ENCODE data around the gene SNX6.
"Not testable (repeated sequence)": the region's sequence is repeated elsewhere in the genome, so short reads cannot be mapped to it uniquely, and the experiment has no call there.

The SNX6 gene

DNA sequence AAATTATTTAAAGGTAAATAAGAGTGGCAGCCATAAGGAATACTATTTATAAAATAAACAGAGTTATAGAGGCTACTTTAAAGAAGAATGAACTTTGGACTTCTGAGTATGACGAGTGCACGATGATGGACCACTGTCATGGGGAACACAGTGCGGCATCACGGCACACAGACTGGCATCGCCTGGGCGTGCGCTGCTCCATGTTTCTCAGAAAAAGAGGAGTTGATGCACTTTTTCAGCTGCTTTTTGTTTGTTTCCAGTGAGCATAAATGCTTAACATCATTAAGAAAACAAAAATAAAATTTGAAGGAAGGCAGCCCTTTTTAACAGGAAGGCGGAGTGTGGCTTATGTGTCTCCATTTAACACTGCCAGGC lies 67.2 kb downstream of the SNX6 start:
- Histone ChIP-seq H3K4me1 (ENCODE audit: insufficient read depth, low read length, severe bottlenecking) (no peaks in the 10 kb centered on the region), H3K4me3 (ENCODE audit: low read depth, low read length, poor library complexity, severe bottlenecking) (no peak overlapping the region), H3K9ac (ENCODE audit: low read length) (no peak overlapping the region), H3K27me3 (ENCODE audit: insufficient read depth, low read length) (no peaks in the 10 kb centered on the region), H3K4me2 (ENCODE audit: low read length) (no peak overlapping the region), H3K9me3 (ENCODE audit: low read length) (no peaks in the 10 kb centered on the region), H3F3A (ENCODE audit: insufficient read depth, low read length) (no peaks in the 10 kb centered on the region), H2AFZ (ENCODE audit: low read length) (no peak overlapping the region), H4K20me1 (ENCODE audit: insufficient read depth, low read length) (no peaks in the 10 kb centered on the region), H3K79me2 (ENCODE audit: insufficient read depth, low read length) (no peaks in the 10 kb centered on the region), H3K36me3 (ENCODE audit: insufficient read depth, low read length) (peaks cover 41% of the 10 kb centered on the region), H3K9me2 (ENCODE audit: low read depth, low read length) (no peaks in the 10 kb centered on the region), H3K27ac (ENCODE audit: low read depth, low read length, poor library complexity, severe bottlenecking) (no peak overlapping the region)
- TF ChIP-seq CTCF (IDR thresholded peaks at IDR 0.05; ENCODE audit: low read length) = no peak
- no peak for TF ChIP-seq EZH2 (IDR thresholded peaks at IDR 0.05; ENCODE audit: borderline replicate concordance, low read length)

DNA sequence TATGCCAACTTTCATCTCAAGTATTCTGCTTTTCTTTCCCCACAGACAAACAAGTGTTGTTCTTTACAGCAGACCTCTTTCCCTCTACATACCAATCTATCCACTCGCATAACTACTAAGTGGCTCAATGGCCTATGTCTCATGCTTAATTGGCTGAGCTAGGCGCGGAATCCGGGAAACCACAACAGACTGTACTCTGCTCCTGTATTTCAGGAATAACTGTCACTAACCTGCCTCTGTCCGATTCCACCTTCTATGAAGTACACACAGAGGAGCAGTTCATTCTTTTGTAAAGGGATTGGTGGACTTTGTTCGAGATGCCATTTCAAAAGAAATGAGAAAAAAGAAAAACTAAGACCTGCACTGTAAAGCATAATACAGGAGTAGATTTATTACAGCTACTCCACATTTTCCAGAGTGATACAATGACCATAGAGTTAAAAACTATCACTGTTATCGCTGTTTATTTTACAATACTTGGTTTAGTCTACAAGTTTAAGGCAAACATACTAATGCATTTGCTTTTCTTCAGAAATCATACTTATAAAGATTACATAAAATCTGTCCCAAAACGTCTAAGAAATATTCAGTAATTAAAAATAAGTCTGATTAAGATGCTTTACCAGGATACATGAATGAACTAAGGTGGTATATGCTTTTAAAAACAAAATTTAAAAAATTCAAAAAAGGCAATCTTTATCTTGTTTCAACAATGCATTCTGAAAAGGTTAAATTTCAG lies 67.7 kb downstream of the SNX6 start:
- not testable (repeated sequence) for H4K20me1 ChIP-seq (ENCODE audit: insufficient read depth, low read length); H3K27me3 ChIP-seq (ENCODE audit: insufficient read depth, low read length); H3K9ac ChIP-seq (ENCODE audit: low read length); H3K9me2 ChIP-seq (ENCODE audit: low read depth, low read length); H2AFZ ChIP-seq (ENCODE audit: low read length); H3K27ac ChIP-seq (ENCODE audit: low read depth, low read length, poor library complexity, severe bottlenecking); H3K4me1 ChIP-seq (ENCODE audit: insufficient read depth, low read length, severe bottlenecking); H3K79me2 ChIP-seq (ENCODE audit: insufficient read depth, low read length); H3K4me2 ChIP-seq (ENCODE audit: low read length); H3F3A ChIP-seq (ENCODE audit: insufficient read depth, low read length); H3K4me3 ChIP-seq (ENCODE audit: low read depth, low read length, poor library complexity, severe bottlenecking); H3K9me3 ChIP-seq (ENCODE audit: low read length)
- peaks cover 36% of the 10 kb centered on the region for H3K36me3 ChIP-seq (ENCODE audit: insufficient read depth, low read length)

GRCh38 chr14:34556498-34556829 lies 73.5 kb downstream of the SNX6 start:
- peaks cover 12% of the 10 kb centered on the region for H3F3A ChIP-seq (ENCODE audit: insufficient read depth, low read length)
- not testable (repeated sequence) for H3K27me3 ChIP-seq (ENCODE audit: insufficient read depth, low read length); H3K79me2 ChIP-seq (ENCODE audit: insufficient read depth, low read length); H3K9ac ChIP-seq (ENCODE audit: low read length); H2AFZ ChIP-seq (ENCODE audit: low read length); H3K9me3 ChIP-seq (ENCODE audit: low read length); H3K4me3 ChIP-seq (ENCODE audit: low read depth, low read length, poor library complexity, severe bottlenecking); H3K4me2 ChIP-seq (ENCODE audit: low read length); H4K20me1 ChIP-seq (ENCODE audit: insufficient read depth, low read length); H3K27ac ChIP-seq (ENCODE audit: low read depth, low read length, poor library complexity, severe bottlenecking); H3K36me3 ChIP-seq (ENCODE audit: insufficient read depth, low read length); H3K9me2 ChIP-seq (ENCODE audit: low read depth, low read length)
- H3K4me1 ChIP-seq (ENCODE audit: insufficient read depth, low read length, severe bottlenecking) = peaks cover 10% of the 10 kb centered on the region

DNA sequence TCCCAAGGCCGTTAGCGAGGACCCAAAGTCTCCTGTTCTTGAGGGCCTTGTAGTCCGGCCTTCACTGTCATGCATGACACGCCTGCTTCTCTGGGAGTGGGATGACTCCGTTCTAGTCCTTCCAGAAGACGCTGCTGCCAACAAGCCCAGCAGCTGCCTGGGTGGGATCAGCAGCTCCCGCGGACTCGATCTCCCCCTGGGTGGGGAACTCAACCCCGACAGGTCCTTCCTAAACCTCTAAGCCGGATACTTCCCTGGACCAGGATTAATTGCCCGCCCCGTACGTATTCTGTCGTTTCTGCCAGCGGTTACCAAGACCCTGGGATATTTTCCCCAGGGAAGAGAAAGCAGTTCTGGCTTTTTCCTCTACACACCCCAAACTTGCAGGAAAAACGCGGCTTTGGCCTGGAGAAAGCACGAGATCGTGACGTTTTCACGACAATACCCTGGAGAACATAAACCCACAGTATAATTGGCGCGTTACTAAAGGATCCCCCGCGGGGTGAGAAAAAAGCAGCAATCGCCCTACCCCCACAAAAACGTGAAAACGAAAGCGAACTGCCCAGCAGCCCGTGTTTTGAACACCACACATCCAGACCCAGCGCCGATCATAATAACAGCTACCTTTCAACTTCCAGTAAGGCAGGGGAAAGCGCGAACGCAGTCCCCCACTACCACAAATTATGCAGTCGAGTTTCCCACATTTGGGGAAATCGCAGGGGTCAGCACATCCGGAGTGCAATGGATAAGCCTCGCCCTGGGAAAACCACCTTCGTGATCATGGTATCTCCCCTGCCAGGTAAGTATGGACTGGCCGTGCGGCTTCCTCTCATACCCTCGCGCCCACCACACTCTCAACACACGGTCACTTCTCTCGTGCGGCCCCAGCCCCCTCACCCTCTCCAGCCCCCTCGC lies 74.1 kb downstream of the SNX6 start:
- H3K27ac ChIP-seq (ENCODE audit: low read depth, low read length, poor library complexity, severe bottlenecking); H3K9me2 ChIP-seq (ENCODE audit: low read depth, low read length); H3K36me3 ChIP-seq (ENCODE audit: insufficient read depth, low read length); H3K9ac ChIP-seq (ENCODE audit: low read length); H3K79me2 ChIP-seq (ENCODE audit: insufficient read depth, low read length); H3K4me2 ChIP-seq (ENCODE audit: low read length); H4K20me1 ChIP-seq (ENCODE audit: insufficient read depth, low read length); H3K27me3 ChIP-seq (ENCODE audit: insufficient read depth, low read length); H3K4me3 ChIP-seq (ENCODE audit: low read depth, low read length, poor library complexity, severe bottlenecking); H3K9me3 ChIP-seq (ENCODE audit: low read length); H2AFZ ChIP-seq (ENCODE audit: low read length): not testable (repeated sequence)
- H3K4me1 ChIP-seq (ENCODE audit: insufficient read depth, low read length, severe bottlenecking) = peaks cover 15% of the 10 kb centered on the region
- peaks cover 12% of the 10 kb centered on the region for H3F3A ChIP-seq (ENCODE audit: insufficient read depth, low read length)

Data from OCI-LY1 (cell line).